ENCODE results near the gene SLC8A2.

Gene SLC8A2

DNA sequence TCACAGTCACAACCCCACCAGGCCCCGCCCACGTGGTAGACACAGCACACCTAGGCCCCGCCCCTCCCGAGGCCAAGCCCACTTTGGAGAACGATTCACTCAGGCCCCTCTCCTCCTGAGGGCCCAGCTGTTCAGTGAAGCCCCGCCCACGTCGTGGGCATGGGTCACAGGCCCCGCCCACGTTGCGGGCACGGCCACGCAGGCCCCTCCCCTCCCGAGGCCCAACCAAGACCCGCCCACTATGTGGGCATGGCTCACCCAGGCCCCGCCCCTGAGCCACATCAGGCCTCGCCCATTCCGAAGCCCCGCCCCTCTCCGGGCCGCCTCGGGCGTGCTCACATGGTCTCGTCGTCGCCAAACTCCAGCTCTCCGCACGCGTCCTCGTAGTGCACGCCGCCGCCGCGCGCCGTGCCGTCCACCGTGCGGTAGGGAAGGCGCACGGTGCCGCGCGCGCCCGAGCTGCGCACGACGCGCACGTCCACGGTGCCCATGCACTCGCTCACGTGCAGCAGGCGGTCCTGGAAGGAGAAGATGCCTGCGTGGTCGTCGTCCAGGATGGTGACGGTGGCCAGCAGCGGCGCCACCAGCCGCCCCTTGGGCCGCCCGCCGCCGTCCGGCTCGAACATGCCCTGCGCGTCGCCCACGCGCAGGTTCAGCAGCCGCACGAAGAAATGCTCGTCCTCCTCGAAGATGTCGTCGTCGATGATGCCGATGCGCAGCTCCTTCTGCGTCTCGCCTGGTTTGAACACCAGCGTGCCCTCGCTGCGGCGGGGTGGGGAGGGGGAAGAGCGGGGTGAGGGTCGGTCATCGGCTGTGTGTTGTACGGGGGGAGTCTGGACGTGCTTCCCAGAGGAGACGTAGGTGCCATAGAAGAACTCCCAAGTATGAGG lies 24.0 kb downstream of the SLC8A2 start:
- Histone ChIP-seq H3K4me3 (ENCODE audit: low read depth in 1 of 2, low read length in 2 of 2) (peak overlapping the region; percentile 21 to 48), H3K4me1 (ENCODE audit: control insufficient read depth in 1 of 2, insufficient read depth in 2 of 2, low read length in 2 of 2) (peaks cover 6 to 18% of the 10 kb centered on the region in 2 donors), H3K9me3 (ENCODE audit: control insufficient read depth in 1 of 2, low read length in 2 of 2) (no peaks in the 10 kb centered on the region), H3K27ac (ENCODE audit: low read length) (no peak overlapping the region), H3K27me3 (ENCODE audit: low read depth, low read length) (peaks cover 49% of the 10 kb centered on the region), H3K36me3 (ENCODE audit: control insufficient read depth in 1 of 2, insufficient read depth in 2 of 2, low read length in 2 of 2) (peaks cover 0 to 3% of the 10 kb centered on the region in 2 donors)

DNA sequence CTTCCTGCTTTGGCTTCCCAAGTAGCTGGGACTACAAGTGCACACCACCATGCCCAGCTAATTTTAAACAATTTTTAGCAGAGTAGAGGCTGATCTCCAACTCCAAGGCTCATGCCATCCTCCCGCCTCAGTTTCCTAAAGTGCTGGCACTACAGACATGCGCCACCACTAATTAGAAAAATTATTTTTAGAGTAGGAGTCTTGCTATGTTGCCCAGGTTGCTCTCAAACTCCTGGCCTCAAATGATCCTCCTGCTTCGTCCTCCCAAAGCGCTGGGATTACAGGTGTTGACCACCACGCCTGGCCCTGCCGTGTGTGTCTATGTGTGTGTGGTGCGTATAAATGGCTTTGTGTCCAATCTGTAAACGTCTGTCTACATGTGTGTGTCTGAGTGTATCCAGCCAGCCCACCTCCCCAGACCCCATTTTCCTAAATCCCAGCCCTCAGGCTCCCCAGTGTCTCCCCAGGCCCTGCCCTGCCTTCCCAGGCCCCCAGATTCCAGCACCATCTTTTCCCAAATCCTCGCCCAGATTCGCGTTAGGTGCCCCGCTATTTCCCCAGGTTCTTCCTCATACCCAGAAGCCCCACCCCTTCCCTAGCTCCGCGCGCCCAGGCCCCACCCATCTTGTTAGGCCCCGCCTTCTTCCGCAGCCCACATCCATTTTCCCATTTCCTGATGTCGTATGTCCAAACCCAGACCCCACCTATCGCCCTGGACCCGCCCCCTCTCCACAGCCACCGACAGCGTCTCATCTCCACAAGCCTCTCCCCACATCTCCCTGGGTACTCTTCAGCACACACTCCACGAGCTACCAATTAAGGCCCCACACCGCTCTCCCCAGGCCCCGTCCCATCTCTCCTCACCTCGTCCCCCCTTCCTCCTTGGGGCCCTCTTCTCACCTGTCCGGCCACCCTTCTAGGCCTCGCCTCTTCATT lies 24.9 kb downstream of the SLC8A2 start:
- peaks cover 0 to 3% of the 10 kb centered on the region in 2 donors for H3K36me3 ChIP-seq (ENCODE audit: control insufficient read depth in 1 of 2, insufficient read depth in 2 of 2, low read length in 2 of 2)
- peak overlapping the region; percentile 21 to 48 for H3K4me3 ChIP-seq (ENCODE audit: low read depth in 1 of 2, low read length in 2 of 2)
- H3K9me3 ChIP-seq (ENCODE audit: control insufficient read depth in 1 of 2, low read length in 2 of 2): no peaks in the 10 kb centered on the region
- no peak overlapping the region for H3K27ac ChIP-seq (ENCODE audit: low read length)
- H3K4me1 ChIP-seq (ENCODE audit: control insufficient read depth in 1 of 2, insufficient read depth in 2 of 2, low read length in 2 of 2): peaks cover 6 to 18% of the 10 kb centered on the region in 2 donors
- H3K27me3 ChIP-seq (ENCODE audit: low read depth, low read length): peaks cover 50% of the 10 kb centered on the region

DNA sequence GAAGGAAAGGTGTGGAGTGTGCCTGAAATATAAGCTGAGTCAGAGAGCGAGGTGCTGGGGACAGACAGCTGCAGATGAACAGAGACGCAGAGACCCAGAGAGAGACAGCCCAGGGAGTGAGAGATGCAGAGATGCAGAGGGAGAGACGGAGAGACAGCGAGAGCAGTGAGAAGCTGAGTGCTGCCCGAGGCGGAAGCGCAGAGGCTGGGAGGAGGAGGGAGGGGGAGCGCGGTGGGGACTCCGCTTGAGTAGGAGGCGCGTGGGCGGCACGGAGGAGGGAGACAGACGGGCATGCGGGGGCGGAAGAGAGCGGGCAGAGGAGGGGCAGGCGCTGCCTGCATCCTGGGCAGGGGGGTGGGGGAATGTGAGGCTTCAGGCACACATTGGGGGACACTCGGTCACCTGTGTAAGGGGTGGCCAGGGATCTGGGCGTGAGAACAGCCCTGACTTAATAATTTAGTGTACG lies 25.7 kb downstream of the SLC8A2 start:
- H3K4me1 ChIP-seq (ENCODE audit: control insufficient read depth in 1 of 2, insufficient read depth in 2 of 2, low read length in 2 of 2): peaks cover 6 to 18% of the 10 kb centered on the region in 2 donors
- no peaks in the 10 kb centered on the region for H3K9me3 ChIP-seq (ENCODE audit: control insufficient read depth in 1 of 2, low read length in 2 of 2)
- no peak overlapping the region for H3K27ac ChIP-seq (ENCODE audit: low read length)
- no peaks in the 10 kb centered on the region for H3K36me3 ChIP-seq (ENCODE audit: control insufficient read depth in 1 of 2, insufficient read depth in 2 of 2, low read length in 2 of 2)
- H3K4me3 ChIP-seq (ENCODE audit: low read depth in 1 of 2, low read length in 2 of 2): no peak overlapping the region
- peaks cover 50% of the 10 kb centered on the region for H3K27me3 ChIP-seq (ENCODE audit: low read depth, low read length)

DNA sequence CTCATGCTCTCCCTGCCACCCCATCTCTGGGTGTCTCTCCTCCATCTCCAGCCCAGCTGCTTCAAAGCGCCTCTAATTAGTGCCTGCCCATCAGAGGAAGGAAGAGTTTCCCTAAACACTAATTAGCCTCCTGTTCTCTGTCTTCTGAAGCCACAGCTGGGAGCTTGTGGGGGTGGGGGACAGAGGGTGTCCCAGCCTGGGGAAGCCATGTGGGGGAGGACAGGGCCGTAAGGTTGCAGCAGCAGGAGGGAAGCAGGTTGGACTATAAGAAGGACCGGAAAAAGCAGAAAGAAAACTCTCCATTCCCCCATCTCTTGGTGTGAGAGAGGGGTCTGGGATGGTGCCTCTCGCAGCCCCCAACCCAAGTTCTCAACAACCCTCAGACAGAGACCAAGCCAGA lies 26.2 kb downstream of the SLC8A2 start:
- no peak overlapping the region for H3K27ac ChIP-seq (ENCODE audit: low read length)
- H3K36me3 ChIP-seq (ENCODE audit: control insufficient read depth in 1 of 2, insufficient read depth in 2 of 2, low read length in 2 of 2): no peaks in the 10 kb centered on the region
- H3K4me3 ChIP-seq (ENCODE audit: low read depth in 1 of 2, low read length in 2 of 2): no peak overlapping the region
- peaks cover 50% of the 10 kb centered on the region for H3K27me3 ChIP-seq (ENCODE audit: low read depth, low read length)
- H3K9me3 ChIP-seq (ENCODE audit: control insufficient read depth in 1 of 2, low read length in 2 of 2): no peaks in the 10 kb centered on the region
- peaks cover 6 to 18% of the 10 kb centered on the region in 2 donors for H3K4me1 ChIP-seq (ENCODE audit: control insufficient read depth in 1 of 2, insufficient read depth in 2 of 2, low read length in 2 of 2)

DNA sequence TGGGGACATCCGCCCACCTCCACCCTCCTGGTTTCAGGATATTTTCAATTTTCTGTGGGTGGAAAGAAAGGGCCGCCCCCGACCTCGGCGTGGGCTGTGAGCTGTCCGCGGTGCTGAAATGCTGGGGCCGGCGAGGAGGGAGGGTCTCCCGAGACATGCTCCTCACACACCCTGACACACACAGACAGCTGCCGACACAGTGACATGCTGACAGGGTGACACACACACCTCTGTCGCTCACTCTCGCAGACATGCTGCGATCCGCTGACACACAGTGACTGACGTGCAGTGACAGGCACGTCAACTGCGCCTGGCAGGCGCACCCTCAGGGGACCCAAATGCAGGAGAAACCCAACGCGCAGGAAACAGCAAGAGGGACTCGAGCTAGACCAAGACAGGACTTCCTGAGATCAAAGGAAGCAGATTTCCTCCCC lies 27.3 kb downstream of the SLC8A2 start:
- peaks cover 50% of the 10 kb centered on the region for H3K27me3 ChIP-seq (ENCODE audit: low read depth, low read length)
- no peak overlapping the region for H3K4me3 ChIP-seq (ENCODE audit: low read depth in 1 of 2, low read length in 2 of 2)
- peaks cover 6 to 18% of the 10 kb centered on the region in 2 donors for H3K4me1 ChIP-seq (ENCODE audit: control insufficient read depth in 1 of 2, insufficient read depth in 2 of 2, low read length in 2 of 2)
- H3K27ac ChIP-seq (ENCODE audit: low read length): no peak overlapping the region
- no peaks in the 10 kb centered on the region for H3K9me3 ChIP-seq (ENCODE audit: control insufficient read depth in 1 of 2, low read length in 2 of 2)
- no peaks in the 10 kb centered on the region for H3K36me3 ChIP-seq (ENCODE audit: control insufficient read depth in 1 of 2, insufficient read depth in 2 of 2, low read length in 2 of 2)

DNA sequence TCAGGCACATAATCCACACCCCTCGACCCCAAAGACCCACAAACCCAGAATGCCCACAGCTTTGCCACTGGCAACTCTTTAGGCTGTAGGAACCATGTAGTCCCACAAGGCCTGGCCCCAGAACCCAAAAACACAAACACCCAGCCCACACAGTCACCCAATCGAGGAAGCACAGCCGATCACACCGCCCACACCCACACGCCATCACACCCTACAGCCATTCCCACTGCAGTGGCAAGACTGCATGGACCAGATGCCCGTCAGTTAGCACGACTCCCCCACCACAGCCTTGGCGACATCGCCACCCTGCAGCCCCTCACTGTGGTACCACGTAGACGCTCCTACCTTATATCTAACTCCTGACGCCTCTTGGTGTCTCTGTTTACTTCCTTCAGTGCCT lies 28.4 kb downstream of the SLC8A2 start:
- H3K27me3 ChIP-seq (ENCODE audit: low read depth, low read length): peaks cover 45% of the 10 kb centered on the region
- H3K4me3 ChIP-seq (ENCODE audit: low read depth in 1 of 2, low read length in 2 of 2): no peak overlapping the region
- peaks cover 6 to 18% of the 10 kb centered on the region in 2 donors for H3K4me1 ChIP-seq (ENCODE audit: control insufficient read depth in 1 of 2, insufficient read depth in 2 of 2, low read length in 2 of 2)
- no peaks in the 10 kb centered on the region for H3K36me3 ChIP-seq (ENCODE audit: control insufficient read depth in 1 of 2, insufficient read depth in 2 of 2, low read length in 2 of 2)
- no peaks in the 10 kb centered on the region for H3K9me3 ChIP-seq (ENCODE audit: control insufficient read depth in 1 of 2, low read length in 2 of 2)
- no peak overlapping the region for H3K27ac ChIP-seq (ENCODE audit: low read length)

DNA sequence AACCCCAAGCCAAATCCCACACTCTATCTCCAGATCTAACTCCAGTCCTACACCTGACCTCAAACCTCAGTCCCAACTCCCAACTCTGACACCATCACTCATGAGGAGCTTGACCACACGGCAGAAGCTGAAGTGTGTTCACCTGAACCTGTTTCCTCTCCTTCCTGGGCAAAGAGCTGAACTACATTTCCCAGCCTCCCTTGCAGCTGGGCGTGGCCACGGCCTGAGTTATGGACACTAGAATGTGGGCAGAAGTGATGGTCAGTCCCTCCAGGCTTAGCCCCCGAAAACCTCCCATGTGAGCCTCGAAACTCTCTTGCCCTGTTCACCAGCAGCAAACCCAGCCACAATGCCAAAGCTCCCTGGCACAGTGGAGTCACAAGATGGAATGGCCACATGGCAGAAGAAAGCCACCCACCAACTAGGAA lies 32.9 kb downstream of the SLC8A2 start:
- H3K4me3 ChIP-seq (ENCODE audit: low read depth in 1 of 2, low read length in 2 of 2): no peak overlapping the region
- no peak overlapping the region for H3K27ac ChIP-seq (ENCODE audit: low read length)
- no peaks in the 10 kb centered on the region for H3K36me3 ChIP-seq (ENCODE audit: control insufficient read depth in 1 of 2, insufficient read depth in 2 of 2, low read length in 2 of 2)
- no peaks in the 10 kb centered on the region for H3K9me3 ChIP-seq (ENCODE audit: control insufficient read depth in 1 of 2, low read length in 2 of 2)
- H3K4me1 ChIP-seq (ENCODE audit: control insufficient read depth in 1 of 2, insufficient read depth in 2 of 2, low read length in 2 of 2): no peaks in the 10 kb centered on the region
- peaks cover 12% of the 10 kb centered on the region for H3K27me3 ChIP-seq (ENCODE audit: low read depth, low read length)

DNA sequence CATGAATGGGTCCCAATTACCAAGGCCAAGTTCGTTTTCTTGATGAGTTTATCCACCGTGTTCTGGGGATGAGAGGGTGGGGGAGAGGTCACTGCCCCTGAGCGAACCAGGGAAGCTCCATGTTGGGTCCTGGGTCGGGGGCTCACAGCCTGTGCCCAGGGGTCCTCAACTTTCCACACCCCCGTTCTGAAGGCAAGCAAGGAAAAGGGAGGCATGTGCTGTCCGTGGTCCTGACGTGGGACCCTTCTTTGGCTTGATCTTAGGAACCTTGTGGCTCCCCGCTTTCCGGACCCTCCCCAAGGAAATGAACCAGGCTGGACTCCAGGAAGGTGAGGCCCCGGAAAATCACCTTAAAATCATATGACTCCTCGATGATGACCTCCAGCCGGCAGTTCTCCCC lies 34.2 kb downstream of the SLC8A2 start:
- Histone ChIP-seq H3K9me3 (ENCODE audit: control insufficient read depth in 1 of 2, low read length in 2 of 2) (no peaks in the 10 kb centered on the region), H3K27ac (ENCODE audit: low read length) (no peak overlapping the region), H3K27me3 (ENCODE audit: low read depth, low read length) (peaks cover under 1% of the 10 kb centered on the region), H3K4me1 (ENCODE audit: control insufficient read depth in 1 of 2, insufficient read depth in 2 of 2, low read length in 2 of 2) (no peaks in the 10 kb centered on the region), H3K4me3 (ENCODE audit: low read depth in 1 of 2, low read length in 2 of 2) (no peak overlapping the region), H3K36me3 (ENCODE audit: control insufficient read depth in 1 of 2, insufficient read depth in 2 of 2, low read length in 2 of 2) (no peaks in the 10 kb centered on the region)

DNA sequence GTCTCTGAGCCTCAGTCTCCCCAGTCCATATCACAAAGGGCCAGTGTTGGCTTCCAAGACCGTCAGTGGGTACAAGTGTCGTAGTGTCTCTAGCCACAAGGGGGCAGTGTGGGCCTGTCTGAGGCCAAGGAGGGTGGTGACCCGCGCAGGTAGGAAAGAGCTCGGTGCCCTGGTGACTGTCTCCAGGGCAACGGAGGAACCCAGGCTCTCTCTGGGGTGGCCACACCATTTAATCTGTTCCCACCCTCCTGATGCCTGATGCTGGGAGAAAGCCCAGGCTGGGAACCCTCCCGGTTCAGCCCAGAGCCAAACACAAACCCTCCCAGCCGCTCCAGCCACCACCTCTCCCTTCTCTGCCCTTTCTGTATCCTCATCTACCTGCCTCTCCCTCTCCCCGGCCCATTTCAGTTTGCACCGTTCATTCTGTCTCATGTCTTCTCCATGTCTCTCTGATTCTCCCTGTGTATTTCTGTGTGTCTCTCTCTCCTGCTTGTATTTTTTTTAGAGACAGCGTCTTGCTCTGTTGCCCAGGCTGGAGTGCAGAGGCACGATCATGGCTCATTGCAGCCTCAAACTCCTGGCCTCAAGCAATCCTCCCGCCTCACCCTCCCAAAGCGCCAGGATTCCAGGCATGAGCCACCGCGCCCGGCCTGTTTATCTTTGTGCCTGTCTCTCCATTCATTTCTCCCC lies 34.8 kb downstream of the SLC8A2 start:
- Histone ChIP-seq H3K9me3 (ENCODE audit: control insufficient read depth in 1 of 2, low read length in 2 of 2) (no peaks in the 10 kb centered on the region), H3K4me1 (ENCODE audit: control insufficient read depth in 1 of 2, insufficient read depth in 2 of 2, low read length in 2 of 2) (no peaks in the 10 kb centered on the region), H3K36me3 (ENCODE audit: control insufficient read depth in 1 of 2, insufficient read depth in 2 of 2, low read length in 2 of 2) (no peaks in the 10 kb centered on the region), H3K27ac (ENCODE audit: low read length) (no peak overlapping the region), H3K27me3 (ENCODE audit: low read depth, low read length) (peaks cover 5% of the 10 kb centered on the region), H3K4me3 (ENCODE audit: low read depth in 1 of 2, low read length in 2 of 2) (no peak overlapping the region)

DNA sequence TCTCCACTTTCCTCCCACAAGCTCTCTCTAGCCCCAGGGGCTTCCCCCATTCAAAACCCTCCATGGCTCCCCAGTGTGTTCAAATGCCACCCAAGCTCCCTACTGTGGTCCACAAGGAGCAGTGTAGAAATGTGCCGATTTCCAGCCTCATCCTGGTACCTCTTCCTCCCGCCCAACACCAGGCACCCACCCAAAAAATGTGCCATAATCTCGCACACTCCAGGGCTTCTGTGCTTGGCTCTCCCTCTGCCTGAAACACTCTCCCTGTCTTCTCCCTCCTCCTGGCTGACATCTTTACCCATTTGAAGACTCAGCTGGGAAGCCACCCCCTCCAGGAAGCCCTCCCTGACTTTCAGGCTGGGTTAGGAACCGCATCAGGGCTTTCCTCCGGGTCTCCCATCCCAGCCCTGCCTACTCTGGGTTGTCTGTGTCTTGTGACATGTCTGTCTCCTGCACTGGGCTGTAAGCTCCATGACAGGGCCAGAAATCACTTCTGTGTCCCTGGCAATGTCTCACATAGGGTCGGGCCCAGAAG lies 35.7 kb downstream of the SLC8A2 start:
- Histone ChIP-seq H3K27ac (ENCODE audit: low read length) (no peak overlapping the region), H3K4me3 (ENCODE audit: low read depth in 1 of 2, low read length in 2 of 2) (no peak overlapping the region), H3K4me1 (ENCODE audit: control insufficient read depth in 1 of 2, insufficient read depth in 2 of 2, low read length in 2 of 2) (no peaks in the 10 kb centered on the region), H3K27me3 (ENCODE audit: low read depth, low read length) (peaks cover 5% of the 10 kb centered on the region), H3K36me3 (ENCODE audit: control insufficient read depth in 1 of 2, insufficient read depth in 2 of 2, low read length in 2 of 2) (no peaks in the 10 kb centered on the region), H3K9me3 (ENCODE audit: control insufficient read depth in 1 of 2, low read length in 2 of 2) (no peaks in the 10 kb centered on the region)

Data from muscle layer of duodenum (tissue), 2 donors.